VCaP (cell line): ENCODE data around the gene HIVEP3.
"Not testable (repeated sequence)": the region's sequence is repeated elsewhere in the genome, so short reads cannot be mapped to it uniquely, and the experiment has no call there.

Experiments
- H3K27ac ChIP-seq: fragments of 450-650 bp; 2 replicates; pipeline ENCODE4 v1.5.1; 2017
- CTCF ChIP-seq: fragments of 450-650 bp; conservative IDR thresholded peaks from 2 replicates; pipeline ENCODE4 v1.5.1; 2017; ENCODE audit warnings: mild to moderate bottlenecking, moderate library complexity

HIVEP3 gene

GRCh38 chr1:41936107-41936506 is 17.4 kb upstream of the HIVEP3 start:
- H3K27ac ChIP-seq: no peak overlapping the region
- no peak for TF ChIP-seq CTCF

- TF ChIP-seq CTCF: no peak
- H3K27ac ChIP-seq: no peak overlapping the region
Observed at GRCh38 chr1:41935226-41935625, 16.5 kb upstream of the HIVEP3 start.

- H3K27ac ChIP-seq: no peak overlapping the region
- TF ChIP-seq CTCF: no peak
Observed at GRCh38 chr1:41933106-41933505, 14.4 kb upstream of the HIVEP3 start.

GRCh38 chr1:41931578-41931977 is 12.9 kb upstream of the HIVEP3 start:
- H3K27ac ChIP-seq: no peak overlapping the region
- no peak for TF ChIP-seq CTCF

DNA sequence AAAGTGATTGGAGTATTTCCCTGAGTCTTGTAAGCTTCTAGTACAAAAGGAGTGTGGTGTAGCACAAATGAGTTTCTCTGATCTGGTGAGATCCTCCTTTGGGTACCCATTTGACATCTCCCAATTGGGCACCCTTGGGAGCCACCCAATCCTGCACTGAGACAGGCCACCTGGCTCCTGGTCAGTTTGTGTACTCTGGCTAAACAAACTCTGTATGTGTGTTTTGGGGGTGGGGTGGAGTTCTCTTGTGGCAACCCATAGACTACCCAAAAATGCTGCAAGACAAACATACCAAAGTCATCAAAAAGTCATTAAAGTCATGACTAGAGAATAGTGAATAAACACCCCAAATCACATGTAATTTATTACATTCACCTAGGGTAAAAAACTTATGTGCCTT is 8.4 kb upstream of the HIVEP3 start:
- TF ChIP-seq CTCF: no peak
- no peak overlapping the region for H3K27ac ChIP-seq

DNA sequence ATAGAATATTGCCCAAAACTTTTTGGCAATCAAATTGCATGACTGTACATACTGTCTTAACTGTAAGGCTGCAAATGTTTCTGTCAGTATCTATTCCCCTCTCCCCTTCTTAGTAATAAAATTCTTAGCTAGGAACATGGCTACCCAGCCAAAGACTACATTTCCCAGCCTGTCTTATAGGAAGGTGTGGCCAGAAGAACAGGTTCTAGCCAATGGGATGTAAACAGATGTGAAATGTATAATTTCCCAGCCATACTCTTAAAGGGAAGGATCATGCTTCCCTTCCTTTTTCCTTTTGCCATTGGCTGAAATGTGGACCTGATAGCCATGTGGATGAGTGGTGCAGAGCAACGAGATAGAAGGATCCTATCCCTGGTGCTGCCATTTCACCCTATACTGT is 7.0 kb upstream of the HIVEP3 start:
- no peak overlapping the region for H3K27ac ChIP-seq
- no peak for TF ChIP-seq CTCF

- no peak for TF ChIP-seq CTCF
- no peak overlapping the region for H3K27ac ChIP-seq
Observed at GRCh38 chr1:41924911-41925310, 6.2 kb upstream of the HIVEP3 start.

- H3K27ac ChIP-seq: not testable (repeated sequence)
Observed at GRCh38 chr1:41921271-41921670, 2.5 kb upstream of the HIVEP3 start.
